GM12878 (cell line): ENCODE measurements around the gene MUC5AC. TPM values are rescaled to one million over a fixed set of nuclear protein-coding genes. Genes with fewer than 3 reads are reported as not detected.

Source experiments
- BRCA1 ChIP-seq: IDR thresholded peaks from 2 replicates; pipeline ENCODE4 v1.6.1; 2011; ENCODE audit warnings: low read depth, low read length, improper control_type of control experiment
- ETV6 ChIP-seq, 2 experiments: fragments of 450-650 bp in 1 of 2; IDR thresholded peaks in 1 of 2; conservative IDR thresholded peaks in 1 of 2; 2 replicates each; pipeline ENCODE4 v1.6.1; 2014; ENCODE audit warnings: antibody characterized with exemption in 1 of 2, borderline replicate concordance in 1 of 2, low read depth in 1 of 2, mild to moderate bottlenecking in 1 of 2, moderate library complexity in 1 of 2
- EZH2 ChIP-seq: IDR thresholded peaks from 2 replicates; pipeline ENCODE4 v1.6.1; 2012; ENCODE audit warnings: low read depth, mild to moderate bottlenecking, control low read depth, inconsistent platforms, low read length, borderline replicate concordance; ENCODE audit not compliant: control insufficient read depth
- HDAC2 ChIP-seq: fragments of 200-600 bp; sonication (generic); IDR thresholded peaks from 2 replicates; pipeline ENCODE4 v1.6.1; 2017
- HDGF ChIP-seq: fragments of 450-650 bp; IDR thresholded peaks from 2 replicates; pipeline ENCODE4 v1.6.1; 2016; ENCODE audit warnings: antibody characterized with exemption
- MEF2B ChIP-seq: fragments of 450-650 bp; IDR thresholded peaks from 2 replicates; pipeline ENCODE4 v1.6.1; 2018; ENCODE audit warnings: mild to moderate bottlenecking, moderate library complexity; ENCODE audit not compliant: partially characterized antibody, poor library complexity, severe bottlenecking
- POLR2A ChIP-seq: IDR thresholded peaks from 2 replicates; pipeline ENCODE4 v1.6.1; 2011; ENCODE audit warnings: low read depth, mild to moderate bottlenecking, low read length
- RCOR1 ChIP-seq: conservative IDR thresholded peaks from 2 replicates; pipeline ENCODE4 v1.6.1; 2012; ENCODE audit warnings: low read depth, low read length, improper control_type of control experiment
- REST ChIP-seq: IDR thresholded peaks from 2 replicates; pipeline ENCODE4 v1.6.1; 2012; ENCODE audit warnings: mild to moderate bottlenecking, low read depth, low read length
- polyA plus RNA-seq, 11 experiments: library from polyadenylated mRNA; depleted of rRNA in 4 of 11; unstranded in 6 of 11; stranded (reverse) in 5 of 11; fragments of >200 nt; fragmentation: Nextera tagmentation in 4 of 11; fragmentation: Illumina TruSeq in 1 of 11; extraction: Ambion mirVana in 4 of 11; extraction: Trizol in 1 of 11; gene quantifications; 1 replicate in 1 of 11; 2 replicates in 10 of 11; pipeline versions ENCODE4 v1.2.1 to v1.2.3, GENCODE V29; 2011 to 2016; ENCODE audit warnings: inconsistent platforms in 2 of 11, missing spikeins in 2 of 11, low read depth in 1 of 11
- total RNA-seq, 4 experiments: library from RNA; depleted of rRNA in 3 of 4; stranded (reverse); fragments of >200 nt in 3 of 4; fragmentation: Illumina TruSeq in 1 of 4; extraction: Trizol in 1 of 4; gene quantifications; 2 replicates each; pipeline versions ENCODE4 v1.2.1 to v1.2.3, GENCODE V29; 2013 to 2021

Gene MUC5AC
- total and polyA plus RNA-seq, 10 of the 15 experiments (the other 5 are each of a cell fraction or from before 2014, with no cell fraction given) = under 0.01 to 0.01 TPM; not detected in 8

GRCh38 chr11:1200611-1201191, 42.9 kb downstream of the MUC5AC start (continued):
- no peak for TF ChIP-seq REST
- TF ChIP-seq RCOR1 = no peak
- no peak for TF ChIP-seq MEF2B
- TF ChIP-seq ETV6 (conservative IDR thresholded peaks at IDR 0.05 in 1 of 2, IDR thresholded peaks at IDR 0.05 in 1 of 2; ENCODE audit: borderline replicate concordance in 1 of 2, low read depth in 1 of 2) = no peak
- TF ChIP-seq BRCA1 = no peak
- TF ChIP-seq HDAC2 = no peak
- no peak for TF ChIP-seq HDGF
- TF ChIP-seq POLR2A = no peak
- TF ChIP-seq EZH2 = no peak
